ENCODE measurements around the gene SYNRG.

SYNRG gene

GRCh38 chr17:37532756-37533155 is 76.5 kb downstream of the SYNRG start:
- no peak for DNase-seq (ENCODE audit: insufficient read length)
- FAIRE-seq: no peak
- TF ChIP-seq TAF1 (IDR thresholded peaks at IDR 0.05; ENCODE audit: borderline replicate concordance, low read depth, low read length): no peak
- TF ChIP-seq POLR2A (IDR thresholded peaks at IDR 0.05; ENCODE audit: low read depth, low read length): no peak
- no peak for TF ChIP-seq POLR2AphosphoS5 (IDR thresholded peaks at IDR 0.05; ENCODE audit: low read depth, low read length)

- no peak for FAIRE-seq
Observed at GRCh38 chr17:37530420-37530819, 78.8 kb downstream of the SYNRG start.

GRCh38 chr17:37527249-37527851 is 81.9 kb downstream of the SYNRG start:
- FAIRE-seq (no peak), DNase-seq (ENCODE audit: insufficient read length) (peak; percentile 32)

More at GRCh38 chr17:37530420-37530819, 78.8 kb downstream of the SYNRG start:
- DNase-seq (ENCODE audit: insufficient read length): no peak
- no peak for TF ChIP-seq POLR2A (IDR thresholded peaks at IDR 0.05; ENCODE audit: low read depth, low read length)
- no peak for TF ChIP-seq TAF1 (IDR thresholded peaks at IDR 0.05; ENCODE audit: borderline replicate concordance, low read depth, low read length)
- TF ChIP-seq POLR2AphosphoS5 (IDR thresholded peaks at IDR 0.05; ENCODE audit: low read depth, low read length): no peak

GRCh38 chr17:37523715-37524219 is 85.5 kb downstream of the SYNRG start:
- DNase-seq (ENCODE audit: insufficient read length): no peak
- TF ChIP-seq POLR2AphosphoS5 (IDR thresholded peaks at IDR 0.05; ENCODE audit: low read depth, low read length): no peak
- TF ChIP-seq TAF1 (IDR thresholded peaks at IDR 0.05; ENCODE audit: borderline replicate concordance, low read depth, low read length): no peak
- no peak for TF ChIP-seq POLR2A (IDR thresholded peaks at IDR 0.05; ENCODE audit: low read depth, low read length)
- FAIRE-seq: no peak

More at GRCh38 chr17:37527249-37527851, 81.9 kb downstream of the SYNRG start:
- TF ChIP-seq POLR2AphosphoS5 (IDR thresholded peaks at IDR 0.05; ENCODE audit: low read depth, low read length) (no peak), TAF1 (IDR thresholded peaks at IDR 0.05; ENCODE audit: borderline replicate concordance, low read depth, low read length) (no peak), POLR2A (IDR thresholded peaks at IDR 0.05; ENCODE audit: low read depth, low read length) (no peak)

GRCh38 chr17:37521821-37522220 is 87.4 kb downstream of the SYNRG start:
- FAIRE-seq: no peak
- TF ChIP-seq TAF1 (IDR thresholded peaks at IDR 0.05; ENCODE audit: borderline replicate concordance, low read depth, low read length) (no peak), POLR2A (IDR thresholded peaks at IDR 0.05; ENCODE audit: low read depth, low read length) (no peak), POLR2AphosphoS5 (IDR thresholded peaks at IDR 0.05; ENCODE audit: low read depth, low read length) (no peak)
- DNase-seq (ENCODE audit: insufficient read length): no peak

GRCh38 chr17:37520174-37520573 is 89.0 kb downstream of the SYNRG start:
- TF ChIP-seq POLR2A (IDR thresholded peaks at IDR 0.05; ENCODE audit: low read depth, low read length): no peak
- no peak for TF ChIP-seq TAF1 (IDR thresholded peaks at IDR 0.05; ENCODE audit: borderline replicate concordance, low read depth, low read length)
- no peak for TF ChIP-seq POLR2AphosphoS5 (IDR thresholded peaks at IDR 0.05; ENCODE audit: low read depth, low read length)
- FAIRE-seq: no peak
- no peak for DNase-seq (ENCODE audit: insufficient read length)

GRCh38 chr17:37519251-37519985 is 89.8 kb downstream of the SYNRG start:
- FAIRE-seq: no peak
- TF ChIP-seq POLR2AphosphoS5 (IDR thresholded peaks at IDR 0.05; ENCODE audit: low read depth, low read length) (no peak), POLR2A (IDR thresholded peaks at IDR 0.05; ENCODE audit: low read depth, low read length) (no peak), TAF1 (IDR thresholded peaks at IDR 0.05; ENCODE audit: borderline replicate concordance, low read depth, low read length) (no peak)
- no peak for DNase-seq (ENCODE audit: insufficient read length)

- no peak for FAIRE-seq
Observed at GRCh38 chr17:37518826-37519225, 90.4 kb downstream of the SYNRG start.

GRCh38 chr17:37517881-37518280 is 91.3 kb downstream of the SYNRG start:
- no peak for FAIRE-seq
- TF ChIP-seq POLR2AphosphoS5 (IDR thresholded peaks at IDR 0.05; ENCODE audit: low read depth, low read length): no peak
- TF ChIP-seq POLR2A (IDR thresholded peaks at IDR 0.05; ENCODE audit: low read depth, low read length): no peak
- no peak for TF ChIP-seq TAF1 (IDR thresholded peaks at IDR 0.05; ENCODE audit: borderline replicate concordance, low read depth, low read length)
- DNase-seq (ENCODE audit: insufficient read length): no peak

More at GRCh38 chr17:37518826-37519225, 90.4 kb downstream of the SYNRG start:
- no peak for DNase-seq (ENCODE audit: insufficient read length)
- no peak for TF ChIP-seq POLR2AphosphoS5 (IDR thresholded peaks at IDR 0.05; ENCODE audit: low read depth, low read length)
- no peak for TF ChIP-seq POLR2A (IDR thresholded peaks at IDR 0.05; ENCODE audit: low read depth, low read length)
- no peak for TF ChIP-seq TAF1 (IDR thresholded peaks at IDR 0.05; ENCODE audit: borderline replicate concordance, low read depth, low read length)

GRCh38 chr17:37516127-37516571 is 93.1 kb downstream of the SYNRG start:
- FAIRE-seq: no peak
- TF ChIP-seq POLR2A (IDR thresholded peaks at IDR 0.05; ENCODE audit: low read depth, low read length) (no peak), POLR2AphosphoS5 (IDR thresholded peaks at IDR 0.05; ENCODE audit: low read depth, low read length) (no peak), TAF1 (IDR thresholded peaks at IDR 0.05; ENCODE audit: borderline replicate concordance, low read depth, low read length) (no peak)
- DNase-seq (ENCODE audit: insufficient read length): no peak

- TF ChIP-seq TAF1 (IDR thresholded peaks at IDR 0.05; ENCODE audit: borderline replicate concordance, low read depth, low read length) (no peak), POLR2A (IDR thresholded peaks at IDR 0.05; ENCODE audit: low read depth, low read length) (no peak), POLR2AphosphoS5 (IDR thresholded peaks at IDR 0.05; ENCODE audit: low read depth, low read length) (no peak)
- DNase-seq (ENCODE audit: insufficient read length) (no peak), FAIRE-seq (no peak)
Observed at GRCh38 chr17:37513711-37514110, 95.5 kb downstream of the SYNRG start.
